ENCODE data around the gene ERBB4. TPM values are rescaled to one million over a fixed set of nuclear protein-coding genes. Genes with fewer than 3 reads are reported as not detected.

Gene ERBB4
- total RNA-seq, 1 experiment from 2014 or later: 40.6 TPM

DNA sequence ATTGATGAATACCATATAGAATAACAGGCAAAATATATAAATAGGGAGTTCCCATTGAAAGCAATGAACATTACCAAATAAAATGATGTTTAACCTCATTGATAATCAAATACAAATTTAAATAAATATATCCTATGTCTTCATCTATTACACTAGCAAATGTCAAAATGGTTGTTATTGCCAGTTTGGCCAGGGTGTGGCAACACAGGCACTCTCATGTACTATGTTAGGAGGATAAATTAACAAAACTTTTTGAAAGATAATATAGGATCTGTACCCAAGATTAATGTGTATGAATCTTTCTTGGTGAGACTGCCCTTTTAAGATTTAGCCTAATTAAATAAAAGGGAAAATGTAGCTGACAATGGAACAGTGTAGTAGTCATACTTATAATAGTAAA lies 659.3 kb downstream of the ERBB4 start:
- H3K36me3 ChIP-seq (ENCODE audit: insufficient read depth, low read length, poor library complexity, severe bottlenecking): no peaks in the 10 kb centered on the region
- no TSS peak for BruUV-seq (replicated peaks)
- TF ChIP-seq EZH2 (IDR thresholded peaks at IDR 0.05; ENCODE audit: borderline replicate concordance, low read depth, low read length, poor library complexity, severe bottlenecking): no peak
- TF ChIP-seq, protein P1, sequence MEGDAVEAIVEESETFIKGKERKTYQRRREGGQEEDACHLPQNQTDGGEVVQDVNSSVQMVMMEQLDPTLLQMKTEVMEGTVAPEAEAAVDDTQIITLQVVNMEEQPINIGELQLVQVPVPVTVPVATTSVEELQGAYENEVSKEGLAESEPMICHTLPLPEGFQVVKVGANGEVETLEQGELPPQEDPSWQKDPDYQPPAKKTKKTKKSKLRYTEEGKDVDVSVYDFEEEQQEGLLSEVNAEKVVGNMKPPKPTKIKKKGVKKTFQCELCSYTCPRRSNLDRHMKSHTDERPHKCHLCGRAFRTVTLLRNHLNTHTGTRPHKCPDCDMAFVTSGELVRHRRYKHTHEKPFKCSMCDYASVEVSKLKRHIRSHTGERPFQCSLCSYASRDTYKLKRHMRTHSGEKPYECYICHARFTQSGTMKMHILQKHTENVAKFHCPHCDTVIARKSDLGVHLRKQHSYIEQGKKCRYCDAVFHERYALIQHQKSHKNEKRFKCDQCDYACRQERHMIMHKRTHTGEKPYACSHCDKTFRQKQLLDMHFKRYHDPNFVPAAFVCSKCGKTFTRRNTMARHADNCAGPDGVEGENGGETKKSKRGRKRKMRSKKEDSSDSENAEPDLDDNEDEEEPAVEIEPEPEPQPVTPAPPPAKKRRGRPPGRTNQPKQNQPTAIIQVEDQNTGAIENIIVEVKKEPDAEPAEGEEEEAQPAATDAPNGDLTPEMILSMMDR (conservative IDR thresholded peaks at IDR 0.05; ENCODE audit: low read depth, low read length): peak; percentile 60
- CTCF ChIA-PET: no interaction called here
- POLR2A ChIA-PET (ENCODE audit: low non-redundant PET): no interaction called here
- no peak overlapping the region for H3K27ac ChIP-seq (ENCODE audit: low read depth, low read length, poor library complexity, severe bottlenecking)
- H3K27me3 ChIP-seq (replicated peaks; ENCODE audit: insufficient read depth, low read depth, low read length, poor library complexity): no peaks in the 10 kb centered on the region
- DNase-seq (ENCODE audit: low spot score): peak; percentile 63
- no peak overlapping the region for H3K4me3 ChIP-seq (ENCODE audit: low read depth, low read length, poor library complexity, severe bottlenecking)
- intact Hi-C loops (cut with micrococcal nuclease; ENCODE audit: unreplicated experiment): loop anchor here (2.0 to 5.0 kb wide), 3 partner anchors 131 to 668 kb away; no protein-coding TSS in a partner anchor
- no peaks in the 10 kb centered on the region for H3K9me3 ChIP-seq (ENCODE audit: low read depth, low read length, poor library complexity, severe bottlenecking)
- peaks cover 9% of the 10 kb centered on the region for H3K4me1 ChIP-seq (ENCODE audit: insufficient read depth, low read length, poor library complexity, severe bottlenecking)

DNA sequence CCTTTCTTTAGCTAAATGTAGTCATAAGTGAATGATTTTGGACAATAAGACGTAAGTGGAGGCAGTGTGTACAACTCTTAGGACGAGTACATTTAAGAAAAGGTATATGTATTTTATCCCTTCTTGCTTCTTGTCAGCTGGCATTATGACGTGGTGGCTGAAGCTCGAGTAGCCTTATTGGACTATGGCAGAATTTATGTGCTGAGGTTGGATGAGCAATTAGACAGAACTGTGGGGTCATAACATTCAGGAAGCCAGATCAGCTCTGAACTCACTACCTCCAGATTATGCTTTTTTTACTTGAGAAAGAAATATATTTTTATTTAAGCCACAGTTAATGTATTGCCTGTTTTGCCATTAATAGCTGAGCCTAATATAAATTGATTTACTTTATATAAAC lies 661.5 kb downstream of the ERBB4 start:
- Histone ChIP-seq H3K27ac (ENCODE audit: low read depth, low read length, poor library complexity, severe bottlenecking) (no peak overlapping the region), H3K4me3 (ENCODE audit: low read depth, low read length, poor library complexity, severe bottlenecking) (no peak overlapping the region), H3K36me3 (ENCODE audit: insufficient read depth, low read length, poor library complexity, severe bottlenecking) (no peaks in the 10 kb centered on the region), H3K27me3 (replicated peaks; ENCODE audit: insufficient read depth, low read depth, low read length, poor library complexity) (no peaks in the 10 kb centered on the region), H3K9me3 (ENCODE audit: low read depth, low read length, poor library complexity, severe bottlenecking) (no peaks in the 10 kb centered on the region), H3K4me1 (ENCODE audit: insufficient read depth, low read length, poor library complexity, severe bottlenecking) (peaks cover 9% of the 10 kb centered on the region)
- POLR2A ChIA-PET (ENCODE audit: low non-redundant PET): no interaction called here
- intact Hi-C loops (cut with micrococcal nuclease; ENCODE audit: unreplicated experiment): loop anchor here (5.0 kb wide), 2 partner anchors 655 to 670 kb away; no protein-coding TSS in a partner anchor
- no peak for DNase-seq (ENCODE audit: low spot score)
- BruUV-seq (replicated peaks): no TSS peak
- CTCF ChIA-PET: no interaction called here
- TF ChIP-seq, protein P1 (conservative IDR thresholded peaks at IDR 0.05; ENCODE audit: low read depth, low read length): no peak
- TF ChIP-seq EZH2 (IDR thresholded peaks at IDR 0.05; ENCODE audit: borderline replicate concordance, low read depth, low read length, poor library complexity, severe bottlenecking): no peak

DNA sequence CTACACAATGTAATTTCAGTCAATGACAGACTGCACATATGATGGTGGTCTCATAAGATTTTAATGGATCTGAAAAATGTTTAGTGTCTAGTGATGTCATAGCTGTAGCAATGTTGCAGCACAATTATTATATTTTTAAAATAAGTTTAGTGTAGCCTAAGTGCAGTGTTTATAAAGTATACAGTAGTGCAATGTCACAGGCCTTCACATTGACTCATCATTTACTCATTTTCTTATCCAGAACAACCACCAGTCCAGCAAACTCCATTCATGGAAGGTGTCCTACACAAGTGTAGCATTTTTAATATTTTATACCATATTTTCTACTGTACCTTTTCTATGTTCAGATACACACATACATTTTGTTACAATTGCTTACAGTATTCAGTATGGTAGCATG lies 663.1 kb downstream of the ERBB4 start:
- TF ChIP-seq, protein P1 (conservative IDR thresholded peaks at IDR 0.05; ENCODE audit: low read depth, low read length): no peak
- TF ChIP-seq EZH2 (IDR thresholded peaks at IDR 0.05; ENCODE audit: borderline replicate concordance, low read depth, low read length, poor library complexity, severe bottlenecking): no peak
- Histone ChIP-seq H3K27me3 (replicated peaks; ENCODE audit: insufficient read depth, low read depth, low read length, poor library complexity) (no peaks in the 10 kb centered on the region), H3K4me3 (ENCODE audit: low read depth, low read length, poor library complexity, severe bottlenecking) (no peak overlapping the region), H3K36me3 (ENCODE audit: insufficient read depth, low read length, poor library complexity, severe bottlenecking) (no peaks in the 10 kb centered on the region), H3K27ac (ENCODE audit: low read depth, low read length, poor library complexity, severe bottlenecking) (no peak overlapping the region), H3K4me1 (ENCODE audit: insufficient read depth, low read length, poor library complexity, severe bottlenecking) (peaks cover 9% of the 10 kb centered on the region), H3K9me3 (ENCODE audit: low read depth, low read length, poor library complexity, severe bottlenecking) (no peaks in the 10 kb centered on the region)
- no TSS peak for BruUV-seq (replicated peaks)
- ChIA-PET CTCF (no interaction called here), POLR2A (ENCODE audit: low non-redundant PET) (interaction anchor here (0.6 kb wide), 1 partner anchor 38 kb away, joined by 4 read pairs; no protein-coding TSS in a partner anchor)
- DNase-seq (ENCODE audit: low spot score): no peak
- intact Hi-C loops (cut with micrococcal nuclease; ENCODE audit: unreplicated experiment): loop anchor here (5.0 kb wide), 2 partner anchors 657 to 672 kb away; no protein-coding TSS in a partner anchor
